Lower leg skin (tissue), 4 donors: Measurements from ENCODE around the gene AP1G1. TPM values are rescaled to one million over a fixed set of nuclear protein-coding genes. Genes with fewer than 3 reads are reported as not detected.

ENCODE experiments used
- DNase-seq, 2 donors: peaks; one replicate each; pipeline ENCODE4 v3.0.0-alpha.2; 2019; ENCODE audit warnings: low spot score in 2 of 2
- H3K4me3 ChIP-seq: fragments of 200-600 bp; sonication (generic); 2 replicates; pipeline ENCODE4 v1.5.1; 2017; ENCODE audit warnings: mild to moderate bottlenecking, low read depth; ENCODE audit not compliant: poor library complexity, severe bottlenecking
- POLR2A ChIP-seq, 2 donors: fragments of 450-650 bp; IDR thresholded peaks; one replicate each; pipeline ENCODE4 v1.6.1; 2016 to 2017; ENCODE audit warnings: antibody characterized with exemption in 2 of 2, mild to moderate bottlenecking in 1 of 2, moderate library complexity in 1 of 2
- WGBS, 2 donors: methylation state at CpG; one replicate each; pipeline ENCODE4 v1.1.5; 2018; 5-methylcytosine and 5-hydroxymethylcytosine counted together
- intact Hi-C: fragments of 100-400 bp; cut with DNase I; formaldehyde crosslinking; loops from one replicate; pipeline ENCODE4 v1.15.0; 2023; ENCODE audit warnings: low total_unique reads
- total RNA-seq, 4 donors: library from RNA; depleted of rRNA; stranded (reverse); fragments of >200 nt; gene quantifications; one replicate each; pipeline ENCODE4 v1.1.0, GENCODE V29; 2016
- TF ChIP-seq, protein P1 (sequence below), 3 donors: fragments of 450-650 bp; IDR thresholded peaks; one replicate each; pipeline ENCODE4 v1.5.1; 2016; ENCODE audit warnings: antibody characterized with exemption in 3 of 3, mild to moderate bottlenecking in 3 of 3, moderate library complexity in 2 of 3

Gene AP1G1
- total RNA-seq, 4 donors from 2014 or later: 59.6 to 90.6 (median 75.9) TPM

- WGBS, 2 donors: 82 to 83% methylated on average over 8 of the region's 8 CpGs
- intact Hi-C loops: no loop called here
- TF ChIP-seq, protein P1, sequence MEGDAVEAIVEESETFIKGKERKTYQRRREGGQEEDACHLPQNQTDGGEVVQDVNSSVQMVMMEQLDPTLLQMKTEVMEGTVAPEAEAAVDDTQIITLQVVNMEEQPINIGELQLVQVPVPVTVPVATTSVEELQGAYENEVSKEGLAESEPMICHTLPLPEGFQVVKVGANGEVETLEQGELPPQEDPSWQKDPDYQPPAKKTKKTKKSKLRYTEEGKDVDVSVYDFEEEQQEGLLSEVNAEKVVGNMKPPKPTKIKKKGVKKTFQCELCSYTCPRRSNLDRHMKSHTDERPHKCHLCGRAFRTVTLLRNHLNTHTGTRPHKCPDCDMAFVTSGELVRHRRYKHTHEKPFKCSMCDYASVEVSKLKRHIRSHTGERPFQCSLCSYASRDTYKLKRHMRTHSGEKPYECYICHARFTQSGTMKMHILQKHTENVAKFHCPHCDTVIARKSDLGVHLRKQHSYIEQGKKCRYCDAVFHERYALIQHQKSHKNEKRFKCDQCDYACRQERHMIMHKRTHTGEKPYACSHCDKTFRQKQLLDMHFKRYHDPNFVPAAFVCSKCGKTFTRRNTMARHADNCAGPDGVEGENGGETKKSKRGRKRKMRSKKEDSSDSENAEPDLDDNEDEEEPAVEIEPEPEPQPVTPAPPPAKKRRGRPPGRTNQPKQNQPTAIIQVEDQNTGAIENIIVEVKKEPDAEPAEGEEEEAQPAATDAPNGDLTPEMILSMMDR (IDR thresholded peaks at IDR 0.05): no peak
- H3K4me3 ChIP-seq: no peak overlapping the region
- no peak for DNase-seq
These were observed 80.9 kb downstream of the AP1G1 start for GRCh38 chr16:71727551-71728324.

- no peak for TF ChIP-seq POLR2A (IDR thresholded peaks at IDR 0.05)
- TF ChIP-seq, protein P1 (IDR thresholded peaks at IDR 0.05): no peak
- intact Hi-C loops: no loop called here
- WGBS, 2 donors: 51 to 58% methylated on average over 4 of the region's 4 CpGs
- DNase-seq: no peak
- H3K4me3 ChIP-seq: no peak overlapping the region
These were observed 81.9 kb downstream of the AP1G1 start for GRCh38 chr16:71726476-71727315.

GRCh38 chr16:71724320-71724751 is 84.3 kb downstream of the AP1G1 start, which contains the start of gene PHLPP2:
TSS of gene PHLPP2 (minus strand) at chr16:71724701. CDS start at chr16:71714795, 9,906 bp downstream.
- 18 to 23% methylated on average over 10 of the region's 10 CpGs for WGBS, 2 donors
- TF ChIP-seq, protein P1 (IDR thresholded peaks at IDR 0.05): no peak
- TF ChIP-seq POLR2A (IDR thresholded peaks at IDR 0.05): no peak
- DNase-seq: no peak
- peak within 1 kb of the TSS; percentile 84 for H3K4me3 ChIP-seq
- intact Hi-C loops: no loop called here

GRCh38 chr16:71723537-71724319 is 84.9 kb downstream of the AP1G1 start:
- intact Hi-C loops: no loop called here
- H3K4me3 ChIP-seq: peak overlapping the region; percentile 84
- no peak for TF ChIP-seq POLR2A (IDR thresholded peaks at IDR 0.05)
- TF ChIP-seq, protein P1 (IDR thresholded peaks at IDR 0.05): no peak
- DNase-seq: peak; percentile 48 to 93
- WGBS, 2 donors: 0% methylated on average over 38 to 49 of the region's 104 CpGs

GRCh38 chr16:71722801-71723536 is 85.7 kb downstream of the AP1G1 start:
- TF ChIP-seq, protein P1 (IDR thresholded peaks at IDR 0.05): no peak
- no peak for TF ChIP-seq POLR2A (IDR thresholded peaks at IDR 0.05)
- WGBS, 2 donors: 0 to 1% methylated on average over 33 to 48 of the region's 59 CpGs
- peak; percentile 35 to 95 for DNase-seq
- peak overlapping the region; percentile 84 for H3K4me3 ChIP-seq
- intact Hi-C loops: no loop called here
